Testis (tissue), 3 donors: ENCODE measurements around the gene STX17. TPM values are rescaled to one million over a fixed set of nuclear protein-coding genes. Genes with fewer than 3 reads are reported as not detected.

ENCODE experiments used
- DNase-seq: peaks from one replicate; pipeline ENCODE4 v3.0.0-alpha.2; 2019
- H3K27ac ChIP-seq, 2 donors: fragments of 200-600 bp; sonication (generic); one replicate each; pipeline ENCODE4 v1.5.1; 2019
- H3K27me3 ChIP-seq: fragments of 200-600 bp; sonication (generic); one replicate; pipeline ENCODE4 v1.5.1; 2019
- H3K36me3 ChIP-seq: fragments of 200-600 bp; sonication (generic); one replicate; pipeline ENCODE4 v1.5.1; 2017; ENCODE audit warnings: low read depth; ENCODE audit errors: missing control alignments
- H3K4me1 ChIP-seq: fragments of 200-600 bp; sonication (generic); one replicate; pipeline ENCODE4 v1.5.1; 2019
- H3K4me3 ChIP-seq, 2 donors: fragments of 200-600 bp; sonication (generic); one replicate each; pipeline ENCODE4 v1.5.1; 2017 to 2019
- H3K9me3 ChIP-seq: fragments of 200-600 bp; sonication (generic); one replicate; pipeline ENCODE4 v1.5.1; 2017
- POLR2A ChIP-seq: fragments of 450-650 bp; IDR thresholded peaks from one replicate; pipeline ENCODE4 v1.6.1; 2017; ENCODE audit warnings: antibody characterized with exemption, mild to moderate bottlenecking, moderate library complexity
- WGBS, 2 donors: methylation state at CpG; one replicate each; pipeline ENCODE4 v1.1.5; 2018; 5-methylcytosine and 5-hydroxymethylcytosine counted together
- intact Hi-C: fragments of 100-400 bp; cut with DNase I; formaldehyde crosslinking; loops from one replicate; pipeline ENCODE4 v1.15.1; 2023; ENCODE audit warnings: low total_unique reads
- polyA plus RNA-seq: library from polyadenylated mRNA; stranded (reverse); fragments of 350-450 nt; fragmentation: Illumina TruSeq; extraction: RNeasy Lipid Tissue Mini Kit (QIAGEN cat#74804); gene quantifications from one replicate; pipeline ENCODE4 v1.2.3, GENCODE V29; 2014; ENCODE audit warnings: low read depth, low replicate concordance; ENCODE audit not compliant: insufficient read depth
- total RNA-seq, 2 donors: library from RNA; depleted of rRNA; stranded (reverse); fragments of >200 nt; gene quantifications; one replicate each; pipeline ENCODE4 v1.2.3, GENCODE V29; 2016
- TF ChIP-seq, protein P1 (sequence below), 3 experiments: fragments of 450-650 bp in 2 of 3; fragments of 200-600 bp in 1 of 3; sonication (generic) in 1 of 3; IDR thresholded peaks; one replicate each; pipeline ENCODE4 v1.5.1; 2016 to 2019; ENCODE audit warnings: antibody characterized with exemption in 3 of 3, mild to moderate bottlenecking in 2 of 3, moderate library complexity in 1 of 3

Gene STX17
- total and polyA plus RNA-seq, 3 donors from 2014 or later = 24.2 to 60.6 (median 38.8) TPM

DNA sequence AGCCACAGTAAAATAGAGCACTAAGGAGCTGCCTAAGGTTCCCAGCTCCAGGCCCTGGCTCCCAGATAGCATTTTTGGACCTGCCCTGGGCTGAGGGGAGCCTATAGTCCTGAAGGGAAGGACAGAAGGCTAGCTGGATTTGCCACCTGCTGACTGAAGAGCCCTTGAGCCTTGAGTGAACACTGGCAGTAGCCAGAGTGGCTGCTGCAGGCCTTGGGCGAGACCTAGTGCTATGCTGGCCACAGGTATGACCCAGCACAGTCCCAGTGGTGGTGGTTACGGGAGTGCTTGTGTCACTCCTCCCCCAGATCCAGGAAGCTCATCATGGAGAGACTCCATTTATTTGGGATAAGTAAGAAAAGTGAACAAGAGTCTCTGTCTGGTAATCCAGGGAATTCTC, 10.3 kb upstream of the STX17 start:
- no peak overlapping the region for H3K27ac ChIP-seq
- no peak overlapping the region for H3K4me3 ChIP-seq
- H3K27me3 ChIP-seq = no peaks in the 10 kb centered on the region
- no peaks in the 10 kb centered on the region for H3K4me1 ChIP-seq
- WGBS, 2 donors = 94 to 96% methylated on average over 2 of the region's 2 CpGs
- TF ChIP-seq, protein P1, sequence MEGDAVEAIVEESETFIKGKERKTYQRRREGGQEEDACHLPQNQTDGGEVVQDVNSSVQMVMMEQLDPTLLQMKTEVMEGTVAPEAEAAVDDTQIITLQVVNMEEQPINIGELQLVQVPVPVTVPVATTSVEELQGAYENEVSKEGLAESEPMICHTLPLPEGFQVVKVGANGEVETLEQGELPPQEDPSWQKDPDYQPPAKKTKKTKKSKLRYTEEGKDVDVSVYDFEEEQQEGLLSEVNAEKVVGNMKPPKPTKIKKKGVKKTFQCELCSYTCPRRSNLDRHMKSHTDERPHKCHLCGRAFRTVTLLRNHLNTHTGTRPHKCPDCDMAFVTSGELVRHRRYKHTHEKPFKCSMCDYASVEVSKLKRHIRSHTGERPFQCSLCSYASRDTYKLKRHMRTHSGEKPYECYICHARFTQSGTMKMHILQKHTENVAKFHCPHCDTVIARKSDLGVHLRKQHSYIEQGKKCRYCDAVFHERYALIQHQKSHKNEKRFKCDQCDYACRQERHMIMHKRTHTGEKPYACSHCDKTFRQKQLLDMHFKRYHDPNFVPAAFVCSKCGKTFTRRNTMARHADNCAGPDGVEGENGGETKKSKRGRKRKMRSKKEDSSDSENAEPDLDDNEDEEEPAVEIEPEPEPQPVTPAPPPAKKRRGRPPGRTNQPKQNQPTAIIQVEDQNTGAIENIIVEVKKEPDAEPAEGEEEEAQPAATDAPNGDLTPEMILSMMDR (IDR thresholded peaks at IDR 0.05) = no peak
- TF ChIP-seq POLR2A = no peak
- H3K9me3 ChIP-seq = no peaks in the 10 kb centered on the region
- DNase-seq = no peak
- intact Hi-C loops = no loop called here
- H3K36me3 ChIP-seq = no peaks in the 10 kb centered on the region

DNA sequence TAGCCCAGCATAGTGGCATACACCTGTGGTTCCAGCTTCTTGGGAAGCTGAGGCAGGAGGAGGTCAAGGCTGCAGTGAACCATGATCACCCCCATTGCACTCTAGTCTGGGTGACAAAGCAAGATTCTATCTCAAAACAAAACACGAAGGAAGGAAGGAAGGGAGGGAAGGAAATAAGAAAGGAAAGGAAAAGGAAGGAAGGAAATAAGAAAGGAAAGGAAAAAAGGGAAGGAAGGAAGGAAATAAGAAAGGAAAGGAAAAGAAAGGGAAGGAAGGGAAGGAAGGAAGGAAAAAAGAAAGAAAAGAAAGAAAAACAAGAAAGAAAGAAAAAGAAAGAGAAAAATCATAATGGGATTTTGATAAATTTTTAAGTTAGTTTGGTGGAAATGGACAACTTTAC, 3.1 kb upstream of the STX17 start:
- intact Hi-C loops = no loop called here
- no peaks in the 10 kb centered on the region for H3K36me3 ChIP-seq
- 80 to 88% methylated on average over 1 of the region's 1 CpG for WGBS, 2 donors
- H3K4me3 ChIP-seq = no peak overlapping the region
- no peaks in the 10 kb centered on the region for H3K27me3 ChIP-seq
- H3K4me1 ChIP-seq = peaks cover 11% of the 10 kb centered on the region
- DNase-seq = no peak
- H3K27ac ChIP-seq = no peak overlapping the region
- TF ChIP-seq, protein P1 (IDR thresholded peaks at IDR 0.05) = no peak
- no peak for TF ChIP-seq POLR2A
- no peaks in the 10 kb centered on the region for H3K9me3 ChIP-seq

DNA sequence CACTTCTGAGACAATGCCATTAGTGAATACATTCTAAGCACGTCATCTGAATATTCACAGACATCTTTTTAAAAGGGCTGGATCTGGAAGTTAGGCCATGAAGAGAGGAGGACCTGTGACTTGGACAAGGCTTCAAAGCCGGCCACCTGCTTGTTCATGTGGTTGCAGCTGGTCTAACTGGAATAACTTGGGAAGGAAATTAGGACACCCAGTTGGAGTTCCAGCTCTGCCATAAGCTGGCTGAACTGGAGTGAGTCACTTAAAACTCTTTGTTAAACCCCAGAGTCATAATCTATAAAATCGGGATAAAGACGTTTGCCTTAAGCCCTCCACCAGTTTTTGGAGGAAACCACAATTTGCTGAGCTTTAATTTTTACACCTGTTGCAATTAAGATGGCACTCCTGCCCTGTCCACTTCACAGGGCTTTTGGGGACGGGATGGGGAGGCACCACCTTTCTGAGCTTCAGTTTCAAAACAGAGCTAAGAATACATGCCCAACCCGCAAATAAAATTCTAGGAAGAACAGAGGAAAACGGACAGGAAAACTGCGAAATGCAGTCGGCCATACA, 536 bp upstream of the STX17 start:
- Histone ChIP-seq H3K4me3 (peak overlapping the region; percentile 81 to 93), H3K27ac (peak overlapping the region; percentile 94 to 98), H3K27me3 (no peaks in the 10 kb centered on the region), H3K4me1 (peaks cover 11% of the 10 kb centered on the region), H3K36me3 (no peaks in the 10 kb centered on the region), H3K9me3 (no peaks in the 10 kb centered on the region)
- TF ChIP-seq POLR2A = no peak
- TF ChIP-seq, protein P1 (IDR thresholded peaks at IDR 0.05) = no peak
- no peak for DNase-seq
- intact Hi-C loops = loop anchor here (5.0 kb wide), 1 partner anchor 84 kb away; the partner anchor contains the start of gene NR4A3
- WGBS, 2 donors = 18 to 19% methylated on average over 9 of the region's 9 CpGs

DNA sequence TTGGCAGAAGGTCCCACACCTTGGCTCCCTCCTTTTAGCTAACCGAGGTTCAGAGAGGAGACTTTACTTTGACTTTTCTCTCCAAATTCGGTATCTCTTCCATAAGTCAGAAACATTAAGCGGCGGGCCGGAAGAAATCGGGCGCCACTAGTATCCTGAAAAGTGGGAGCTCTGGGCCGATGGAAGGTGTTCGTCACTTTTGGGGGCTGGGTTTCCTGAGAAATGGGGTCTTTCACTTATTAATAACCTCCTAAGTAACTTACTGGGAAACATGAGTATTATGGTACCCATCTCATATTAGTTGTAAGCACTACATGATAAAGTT, 716 bp downstream of the STX17 start:
- DNase-seq = no peak
- intact Hi-C loops = loop anchor here (5.0 kb wide), 1 partner anchor 85 kb away; the partner anchor contains the start of gene NR4A3
- TF ChIP-seq POLR2A = no peak
- TF ChIP-seq, protein P1 (IDR thresholded peaks at IDR 0.05) = no peak
- Histone ChIP-seq H3K4me3 (peak overlapping the region; percentile 81 to 93), H3K27me3 (no peaks in the 10 kb centered on the region), H3K9me3 (no peaks in the 10 kb centered on the region), H3K4me1 (peaks cover 11% of the 10 kb centered on the region), H3K27ac (peak overlapping the region; percentile 94 to 98), H3K36me3 (no peaks in the 10 kb centered on the region)
- 1 to 4% methylated on average over 9 of the region's 9 CpGs for WGBS, 2 donors

DNA sequence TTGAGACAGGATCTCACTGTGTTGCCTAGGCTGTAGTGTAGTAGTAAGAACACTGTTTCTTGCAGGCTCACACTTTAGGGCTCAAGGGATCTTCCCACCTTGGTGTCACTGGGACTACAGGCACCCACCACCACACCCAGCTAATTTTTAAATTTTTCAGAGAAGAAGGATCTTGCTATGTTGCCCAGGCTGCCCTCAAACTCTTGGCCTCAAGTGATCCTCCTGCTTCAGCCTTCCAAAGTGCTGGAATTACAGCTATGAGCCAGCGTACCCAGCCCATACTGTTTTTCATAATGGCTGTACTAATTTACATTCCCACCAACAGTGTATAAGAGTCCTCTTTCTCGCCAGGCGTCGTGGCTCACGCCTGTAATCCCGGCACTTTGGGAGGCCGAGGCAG, 5.1 kb downstream of the STX17 start:
- H3K9me3 ChIP-seq = no peaks in the 10 kb centered on the region
- no peak overlapping the region for H3K27ac ChIP-seq
- no peak overlapping the region for H3K4me3 ChIP-seq
- TF ChIP-seq, protein P1 (IDR thresholded peaks at IDR 0.05) = no peak
- peaks cover 11% of the 10 kb centered on the region for H3K4me1 ChIP-seq
- no peaks in the 10 kb centered on the region for H3K36me3 ChIP-seq
- H3K27me3 ChIP-seq = no peaks in the 10 kb centered on the region
- no peak for DNase-seq
- whole genome bisulfite sequencing, 2 donors = 94 to 95% methylated on average over 7 of the region's 7 CpGs
- intact Hi-C loops = no loop called here
